ENCODE data around the gene TPM3.
A peak's percentile ranks its signal among the peaks of the same experiment; 100 is the strongest.
"Not testable (repeated sequence)": the region's sequence is repeated elsewhere in the genome, so short reads cannot be mapped to it uniquely, and the experiment has no call there.

The TPM3 gene
- total RNA-seq = 460 to 462 reads per million in 2 donors

- no peak for DNase-seq
These were observed at the start of gene TPM3 for GRCh38 chr1:154191990-154192461. Gene TPM3 (minus strand): TSS chr1:154192100. CDS start chr1:154192018, 82 bp downstream.

GRCh38 chr1:154240294-154240833, 48.5 kb upstream of the TPM3 start:
- DNase-seq = no peak

GRCh38 chr1:154239491-154239890, 47.6 kb upstream of the TPM3 start:
- no peak for DNase-seq

- DNase-seq = no peak
These were observed 46.1 kb upstream of the TPM3 start for GRCh38 chr1:154237880-154238506.

- no peak for DNase-seq
These were observed 45.5 kb upstream of the TPM3 start for GRCh38 chr1:154237435-154237834.

- no peak for DNase-seq
These were observed 45.0 kb upstream of the TPM3 start for GRCh38 chr1:154236855-154237254.

- not testable (repeated sequence) for DNase-seq
These were observed 41.2 kb upstream of the TPM3 start for GRCh38 chr1:154233127-154233526.

- DNase-seq = not testable (repeated sequence)
These were observed 39.2 kb upstream of the TPM3 start for GRCh38 chr1:154231112-154231511.

- DNase-seq = no peak
These were observed 33.5 kb upstream of the TPM3 start for GRCh38 chr1:154225370-154225769.

- no peak for DNase-seq
These were observed 31.7 kb upstream of the TPM3 start for GRCh38 chr1:154223621-154224020.

- DNase-seq = no peak
These were observed 31.0 kb upstream of the TPM3 start for GRCh38 chr1:154222918-154223317.

GRCh38 chr1:154222518-154222917, 30.6 kb upstream of the TPM3 start:
- no peak for DNase-seq

- DNase-seq = peak; percentile 58
These were observed 29.5 kb upstream of the TPM3 start for GRCh38 chr1:154221278-154222001.

GRCh38 chr1:154220970-154221277, 29.0 kb upstream of the TPM3 start:
- no peak for DNase-seq

GRCh38 chr1:154220071-154220969, 28.4 kb upstream of the TPM3 start, which contains the start of gene UBAP2L:
Gene UBAP2L (plus strand): TSS chr1:154220955. CDS start chr1:154225124, 4,169 bp downstream.
- DNase-seq = peak; percentile 99

- DNase-seq = no peak
These were observed 27.6 kb upstream of the TPM3 start for GRCh38 chr1:154219541-154219940.

- DNase-seq = no peak
These were observed 26.6 kb upstream of the TPM3 start for GRCh38 chr1:154218545-154218944.

GRCh38 chr1:154213274-154213673, 21.4 kb upstream of the TPM3 start:
- no peak for DNase-seq

- DNase-seq = no peak
These were observed 20.2 kb upstream of the TPM3 start for GRCh38 chr1:154212083-154212482.

GRCh38 chr1:154208677-154209388, 16.9 kb upstream of the TPM3 start:
- DNase-seq = no peak

- no peak for DNase-seq
These were observed 15.4 kb upstream of the TPM3 start for GRCh38 chr1:154207262-154207661.

- no peak for DNase-seq
These were observed 14.3 kb upstream of the TPM3 start, which contains the start of gene CFAP141 for GRCh38 chr1:154206196-154206595. Gene CFAP141 (minus strand): TSS chr1:154206333. CDS start chr1:154206307, 26 bp downstream.

All from activated gamma-delta T cell (primary cell).